ENCODE data around the gene PIMREG.

The PIMREG gene

GRCh38 chr17:6453279-6454024 is 9.2 kb downstream of the PIMREG start:
- no peaks in the 10 kb centered on the region for H3K9me3 ChIP-seq (ENCODE audit: control insufficient read depth, insufficient read depth, low read depth, low read length)
- peaks cover 0 to 22% of the 10 kb centered on the region in 2 experiments; a peak in 1 of 3 replicates for H3K36me3 ChIP-seq (ENCODE audit: control insufficient read depth in 2 of 2, insufficient read depth in 1 of 2, low read length in 2 of 2)
- H3K4me3 ChIP-seq (ENCODE audit: low read depth, low read length), result no peak overlapping the region
- ChIA-PET CTCF (interaction anchor here (0.6 to 1.2 kb wide), 4 partner anchors 9 to 19 kb away, joined by 4 to 7 read pairs (median 6); no protein-coding TSS in a partner anchor), POLR2A (interaction anchor here (1.1 to 2.8 kb wide), 2 partner anchors 8 to 9 kb away, joined by 3 to 13 read pairs; partner anchors contain the start of gene PIMREG)
- H3K4me1 ChIP-seq (ENCODE audit: control insufficient read depth, insufficient read depth, low read length), result no peaks in the 10 kb centered on the region
- H3K27ac ChIP-seq (ENCODE audit: extremely low read depth, low read depth, low read length), result no peak overlapping the region
- TF ChIP-seq, protein P1, sequence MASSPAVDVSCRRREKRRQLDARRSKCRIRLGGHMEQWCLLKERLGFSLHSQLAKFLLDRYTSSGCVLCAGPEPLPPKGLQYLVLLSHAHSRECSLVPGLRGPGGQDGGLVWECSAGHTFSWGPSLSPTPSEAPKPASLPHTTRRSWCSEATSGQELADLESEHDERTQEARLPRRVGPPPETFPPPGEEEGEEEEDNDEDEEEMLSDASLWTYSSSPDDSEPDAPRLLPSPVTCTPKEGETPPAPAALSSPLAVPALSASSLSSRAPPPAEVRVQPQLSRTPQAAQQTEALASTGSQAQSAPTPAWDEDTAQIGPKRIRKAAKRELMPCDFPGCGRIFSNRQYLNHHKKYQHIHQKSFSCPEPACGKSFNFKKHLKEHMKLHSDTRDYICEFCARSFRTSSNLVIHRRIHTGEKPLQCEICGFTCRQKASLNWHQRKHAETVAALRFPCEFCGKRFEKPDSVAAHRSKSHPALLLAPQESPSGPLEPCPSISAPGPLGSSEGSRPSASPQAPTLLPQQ (tag by site-specific recombination; IDR thresholded peaks at IDR 0.05), result no peak
- peak; percentile 30; the same call in 1 of the 2 replicates for TF ChIP-seq ZIC2 (tag by site-specific recombination; IDR thresholded peaks at IDR 0.05)
- no peak for TF ChIP-seq ZSCAN18 (tag by site-specific recombination; IDR thresholded peaks at IDR 0.05)
- no peak for TF ChIP-seq ZBTB17 (tag by site-specific recombination; IDR thresholded peaks at IDR 0.05)
- no peak for TF ChIP-seq ZNF670 (tag by site-specific recombination; IDR thresholded peaks at IDR 0.05; ENCODE audit: low read depth)

DNA sequence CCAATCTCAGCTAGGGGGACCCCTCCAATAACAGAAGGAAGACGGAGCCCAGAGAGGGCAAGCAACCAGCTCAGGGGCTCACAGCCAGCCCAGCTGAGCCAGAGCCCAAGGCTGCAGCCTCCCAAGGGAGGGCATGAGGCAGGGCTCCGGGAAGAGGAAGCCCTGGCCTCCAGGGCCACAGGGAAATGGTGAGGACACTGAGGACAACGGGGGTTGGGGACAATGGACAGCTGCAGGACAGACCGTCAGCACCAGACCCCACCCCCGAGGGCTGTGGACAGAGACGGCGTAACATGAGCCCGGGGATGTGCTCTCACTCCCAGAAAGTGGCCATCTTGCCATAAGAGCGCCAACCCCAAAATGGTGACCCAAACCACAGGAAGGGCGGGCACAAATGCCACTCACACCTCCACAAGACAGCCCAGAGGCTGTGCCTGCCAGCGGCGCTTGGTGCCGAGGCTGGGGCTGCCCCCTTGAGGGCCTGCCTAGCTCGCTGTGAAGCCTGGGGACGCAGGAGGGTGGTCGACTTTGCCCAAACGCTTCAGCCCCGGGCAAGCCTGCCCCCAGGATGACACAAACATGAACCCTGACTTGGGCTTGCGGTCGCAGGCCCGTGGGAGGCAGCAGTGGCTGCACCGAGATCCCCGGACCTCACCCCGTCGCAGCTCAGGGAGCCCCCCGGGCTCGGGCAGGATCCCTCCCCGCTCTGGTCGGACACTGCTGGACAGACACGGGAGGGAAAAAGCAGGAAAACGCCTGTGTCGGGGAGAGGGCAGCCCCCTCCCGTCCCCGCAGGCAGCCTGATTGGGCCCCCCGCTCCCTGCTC is 10.5 kb downstream of the PIMREG start:
- H3K36me3 ChIP-seq (ENCODE audit: control insufficient read depth in 2 of 2, insufficient read depth in 1 of 2, low read length in 2 of 2), result peaks cover 0 to 10% of the 10 kb centered on the region in 2 experiments; a peak in 1 of 3 replicates
- H3K4me1 ChIP-seq (ENCODE audit: control insufficient read depth, insufficient read depth, low read length), result no peaks in the 10 kb centered on the region
- no peak overlapping the region for H3K27ac ChIP-seq (ENCODE audit: extremely low read depth, low read depth, low read length)
- H3K4me3 ChIP-seq (ENCODE audit: low read depth, low read length), result no peak overlapping the region
- TF ChIP-seq ZNF768 (tag by site-specific recombination; IDR thresholded peaks at IDR 0.05) (0 out of 2 replicates have a peak, but pooled peaks have one; percentile 11), ZNF704 (tag by site-specific recombination; IDR thresholded peaks at IDR 0.05) (no peak)
- ChIA-PET POLR2A (interaction anchor here (2.8 kb wide), 1 partner anchor 10 kb away, joined by 13 read pairs; the partner anchor contains the start of gene PIMREG), CTCF (interaction anchor here (0.6 kb wide), 1 partner anchor 757 kb away, joined by 4 read pairs; no protein-coding TSS in a partner anchor)
- H3K9me3 ChIP-seq (ENCODE audit: control insufficient read depth, insufficient read depth, low read depth, low read length), result no peaks in the 10 kb centered on the region

DNA sequence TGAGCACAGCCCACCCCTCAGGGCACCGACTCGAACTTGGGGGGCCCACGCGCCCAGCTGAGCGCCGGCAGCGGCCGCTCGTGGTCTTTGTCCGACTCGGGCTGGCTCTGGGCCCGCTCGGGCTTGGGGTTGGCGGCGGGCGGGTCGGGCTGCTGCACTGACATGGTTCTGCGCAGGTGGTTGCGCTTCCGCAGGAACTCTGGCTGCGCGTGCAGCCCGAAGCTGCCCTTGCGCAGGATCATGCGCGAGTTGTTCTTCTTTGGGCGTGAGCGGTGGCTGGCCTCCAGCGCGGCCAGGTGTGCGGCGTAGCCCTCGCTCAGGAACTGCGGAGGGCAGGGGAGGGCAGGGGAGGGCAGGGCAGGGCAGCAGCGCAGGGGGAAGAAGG is 11.1 kb downstream of the PIMREG start:
- CTCF ChIA-PET, result no interaction called here
- Histone ChIP-seq H3K36me3 (ENCODE audit: control insufficient read depth in 2 of 2, insufficient read depth in 1 of 2, low read length in 2 of 2) (peaks cover 0 to 4% of the 10 kb centered on the region in 2 experiments; a peak in 1 of 3 replicates), H3K4me3 (ENCODE audit: low read depth, low read length) (no peak overlapping the region), H3K4me1 (ENCODE audit: control insufficient read depth, insufficient read depth, low read length) (no peaks in the 10 kb centered on the region), H3K27ac (ENCODE audit: extremely low read depth, low read depth, low read length) (no peak overlapping the region), H3K9me3 (ENCODE audit: control insufficient read depth, insufficient read depth, low read depth, low read length) (no peaks in the 10 kb centered on the region)
- TF ChIP-seq ZNF473 (tag by site-specific recombination; IDR thresholded peaks at IDR 0.05) (no peak), PRDM1 (tag by site-specific recombination; IDR thresholded peaks at IDR 0.05) (no peak), ZNF544 (tag by site-specific recombination; IDR thresholded peaks at IDR 0.05) (no peak), ZNF239 (tag by site-specific recombination; IDR thresholded peaks at IDR 0.05) (no peak), FEZF1 (tag by site-specific recombination; IDR thresholded peaks at IDR 0.05) (no peak), ZNF600 (tag by site-specific recombination; IDR thresholded peaks at IDR 0.05) (no peak), ZNF624 (tag by site-specific recombination; IDR thresholded peaks at IDR 0.05) (no peak), ZNF121 (tag by site-specific recombination; IDR thresholded peaks at IDR 0.05) (no peak), ZNF580 (tag by site-specific recombination; IDR thresholded peaks at IDR 0.05) (no peak), KLF8 (tag by site-specific recombination; IDR thresholded peaks at IDR 0.05) (no peak), ZNF514 (tag by site-specific recombination; IDR thresholded peaks at IDR 0.05) (no peak)
- TF ChIP-seq, protein P2, sequence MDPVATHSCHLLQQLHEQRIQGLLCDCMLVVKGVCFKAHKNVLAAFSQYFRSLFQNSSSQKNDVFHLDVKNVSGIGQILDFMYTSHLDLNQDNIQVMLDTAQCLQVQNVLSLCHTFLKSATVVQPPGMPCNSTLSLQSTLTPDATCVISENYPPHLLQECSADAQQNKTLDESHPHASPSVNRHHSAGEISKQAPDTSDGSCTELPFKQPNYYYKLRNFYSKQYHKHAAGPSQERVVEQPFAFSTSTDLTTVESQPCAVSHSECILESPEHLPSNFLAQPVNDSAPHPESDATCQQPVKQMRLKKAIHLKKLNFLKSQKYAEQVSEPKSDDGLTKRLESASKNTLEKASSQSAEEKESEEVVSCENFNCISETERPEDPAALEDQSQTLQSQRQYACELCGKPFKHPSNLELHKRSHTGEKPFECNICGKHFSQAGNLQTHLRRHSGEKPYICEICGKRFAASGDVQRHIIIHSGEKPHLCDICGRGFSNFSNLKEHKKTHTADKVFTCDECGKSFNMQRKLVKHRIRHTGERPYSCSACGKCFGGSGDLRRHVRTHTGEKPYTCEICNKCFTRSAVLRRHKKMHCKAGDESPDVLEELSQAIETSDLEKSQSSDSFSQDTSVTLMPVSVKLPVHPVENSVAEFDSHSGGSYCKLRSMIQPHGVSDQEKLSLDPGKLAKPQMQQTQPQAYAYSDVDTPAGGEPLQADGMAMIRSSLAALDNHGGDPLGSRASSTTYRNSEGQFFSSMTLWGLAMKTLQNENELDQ (tag by site-specific recombination; IDR thresholded peaks at IDR 0.05; ENCODE audit: low read depth), result no peak
- TF ChIP-seq, protein P3, sequence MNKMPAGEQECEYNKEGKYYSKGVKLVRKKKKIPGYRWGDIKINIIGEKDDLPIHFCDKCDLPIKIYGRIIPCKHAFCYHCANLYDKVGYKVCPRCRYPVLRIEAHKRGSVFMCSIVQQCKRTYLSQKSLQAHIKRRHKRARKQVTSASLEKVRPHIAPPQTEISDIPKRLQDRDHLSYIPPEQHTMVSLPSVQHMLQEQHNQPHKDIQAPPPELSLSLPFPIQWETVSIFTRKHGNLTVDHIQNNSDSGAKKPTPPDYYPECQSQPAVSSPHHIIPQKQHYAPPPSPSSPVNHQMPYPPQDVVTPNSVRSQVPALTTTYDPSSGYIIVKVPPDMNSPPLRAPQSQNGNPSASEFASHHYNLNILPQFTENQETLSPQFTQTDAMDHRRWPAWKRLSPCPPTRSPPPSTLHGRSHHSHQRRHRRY (tag by site-specific recombination; IDR thresholded peaks at IDR 0.05), result no peak
- POLR2A ChIA-PET, result interaction anchor here (2.8 kb wide), 1 partner anchor 10 kb away, joined by 13 read pairs; the partner anchor contains the start of gene PIMREG

Data from HEK293 (cell line).